ENCODE data around the gene YEATS2. TPM values are rescaled to one million over a fixed set of nuclear protein-coding genes. Genes with fewer than 3 reads are reported as not detected.

Gene YEATS2
- total and polyA plus RNA-seq, 2 experiments from 2014 or later = 15.2 to 72.8 TPM

GRCh38 chr3:183827809-183828537, 130.4 kb downstream of the YEATS2 start (continued):
- no peak for TF ChIP-seq ZNF462 (CRISPR knock-in tag; IDR thresholded peaks at IDR 0.05)
- no peak for TF ChIP-seq STAT1 (IDR thresholded peaks at IDR 0.05; ENCODE audit: unreplicated experiment)
- TF ChIP-seq ZNF114 (CRISPR knock-in tag; IDR thresholded peaks at IDR 0.05) = no peak
- no peak for TF ChIP-seq EZH2 (IDR thresholded peaks at IDR 0.05; ENCODE audit: low read depth, unreplicated experiment)
- TF ChIP-seq EZH2phosphoT487 (IDR thresholded peaks at IDR 0.05; ENCODE audit: unreplicated experiment) = no peak
- no peak for TF ChIP-seq NANOG (IDR thresholded peaks at IDR 0.05; ENCODE audit: borderline replicate concordance)
- TF ChIP-seq, protein P1, sequence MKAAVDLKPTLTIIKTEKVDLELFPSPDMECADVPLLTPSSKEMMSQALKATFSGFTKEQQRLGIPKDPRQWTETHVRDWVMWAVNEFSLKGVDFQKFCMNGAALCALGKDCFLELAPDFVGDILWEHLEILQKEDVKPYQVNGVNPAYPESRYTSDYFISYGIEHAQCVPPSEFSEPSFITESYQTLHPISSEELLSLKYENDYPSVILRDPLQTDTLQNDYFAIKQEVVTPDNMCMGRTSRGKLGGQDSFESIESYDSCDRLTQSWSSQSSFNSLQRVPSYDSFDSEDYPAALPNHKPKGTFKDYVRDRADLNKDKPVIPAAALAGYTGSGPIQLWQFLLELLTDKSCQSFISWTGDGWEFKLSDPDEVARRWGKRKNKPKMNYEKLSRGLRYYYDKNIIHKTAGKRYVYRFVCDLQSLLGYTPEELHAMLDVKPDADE (IDR thresholded peaks at IDR 0.05) = no peak
- no peak for TF ChIP-seq POLR2AphosphoS5 (IDR thresholded peaks at IDR 0.05; ENCODE audit: low read depth)
- TF ChIP-seq, protein P2, sequence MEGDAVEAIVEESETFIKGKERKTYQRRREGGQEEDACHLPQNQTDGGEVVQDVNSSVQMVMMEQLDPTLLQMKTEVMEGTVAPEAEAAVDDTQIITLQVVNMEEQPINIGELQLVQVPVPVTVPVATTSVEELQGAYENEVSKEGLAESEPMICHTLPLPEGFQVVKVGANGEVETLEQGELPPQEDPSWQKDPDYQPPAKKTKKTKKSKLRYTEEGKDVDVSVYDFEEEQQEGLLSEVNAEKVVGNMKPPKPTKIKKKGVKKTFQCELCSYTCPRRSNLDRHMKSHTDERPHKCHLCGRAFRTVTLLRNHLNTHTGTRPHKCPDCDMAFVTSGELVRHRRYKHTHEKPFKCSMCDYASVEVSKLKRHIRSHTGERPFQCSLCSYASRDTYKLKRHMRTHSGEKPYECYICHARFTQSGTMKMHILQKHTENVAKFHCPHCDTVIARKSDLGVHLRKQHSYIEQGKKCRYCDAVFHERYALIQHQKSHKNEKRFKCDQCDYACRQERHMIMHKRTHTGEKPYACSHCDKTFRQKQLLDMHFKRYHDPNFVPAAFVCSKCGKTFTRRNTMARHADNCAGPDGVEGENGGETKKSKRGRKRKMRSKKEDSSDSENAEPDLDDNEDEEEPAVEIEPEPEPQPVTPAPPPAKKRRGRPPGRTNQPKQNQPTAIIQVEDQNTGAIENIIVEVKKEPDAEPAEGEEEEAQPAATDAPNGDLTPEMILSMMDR (conservative IDR thresholded peaks at IDR 0.05; ENCODE audit: low read depth in 2 of 2) = no peak
- TF ChIP-seq JUNB (IDR thresholded peaks at IDR 0.05; ENCODE audit: unreplicated experiment) = no peak
- no peak for TF ChIP-seq REST (IDR thresholded peaks at IDR 0.05; ENCODE audit: unreplicated experiment)

All from GM23338 (cell line).